Activated T-cell treated with anti-CD3 and anti-CD28 coated beads, Interleukin-2, amount 50 U/mL, for 72 hours (primary cell): Measurements from ENCODE around the gene LMNTD1. TPM values are rescaled to one million over a fixed set of nuclear protein-coding genes. Genes with fewer than 3 reads are reported as not detected.
A peak's percentile ranks its signal among the peaks of the same experiment; 100 is the strongest.

Experiments
- ATAC-seq, 2 donors: fragments of 150-1000 bp; cut with Tn5 transposase; replicated peaks in 1 of 2; 2 replicates each; pipeline ENCODE4 v1.10.0; 2021; ENCODE audit warnings: moderate library complexity in 2 of 2, mild to moderate bottlenecking in 1 of 2
- DNase-seq, 2 donors: peaks; one replicate each; pipeline ENCODE4 v3.0.0; 2021 to 2022; ENCODE audit warnings: mixed read lengths in 1 of 2
- H3K27ac Mint-ChIP-seq: one replicate; pipeline ENCODE4 v1.8.0; 2022; ENCODE audit warnings: mild to moderate bottlenecking, moderate library complexity, mixed read lengths
- H3K27me3 Mint-ChIP-seq: one replicate; pipeline ENCODE4 v1.8.0; 2022; ENCODE audit warnings: low read depth, mixed read lengths
- H3K36me3 Mint-ChIP-seq, 2 donors: one replicate each; pipeline ENCODE4 v1.8.0; 2022; ENCODE audit warnings: mixed read lengths in 2 of 2, mild to moderate bottlenecking in 1 of 2; ENCODE audit not compliant: insufficient read depth in 2 of 2
- H3K4me1 Mint-ChIP-seq: one replicate; pipeline ENCODE4 v1.8.0; 2022; ENCODE audit warnings: low read depth, mixed read lengths
- H3K4me3 Mint-ChIP-seq, 2 donors: one replicate each; pipeline ENCODE4 v1.8.0; 2022; ENCODE audit warnings: mild to moderate bottlenecking in 2 of 2, mixed read lengths in 2 of 2, moderate library complexity in 2 of 2
- H3K9me3 Mint-ChIP-seq, 2 donors: one replicate each; pipeline ENCODE4 v1.8.0; 2022; ENCODE audit warnings: mixed read lengths in 2 of 2
- total RNA-seq, 2 donors: library from RNA; stranded (reverse); gene quantifications; one replicate each; pipeline ENCODE4 v1.2.3, GENCODE V29; 2022

Gene LMNTD1
- total RNA-seq, 2 donors from 2014 or later, result not detected

DNA sequence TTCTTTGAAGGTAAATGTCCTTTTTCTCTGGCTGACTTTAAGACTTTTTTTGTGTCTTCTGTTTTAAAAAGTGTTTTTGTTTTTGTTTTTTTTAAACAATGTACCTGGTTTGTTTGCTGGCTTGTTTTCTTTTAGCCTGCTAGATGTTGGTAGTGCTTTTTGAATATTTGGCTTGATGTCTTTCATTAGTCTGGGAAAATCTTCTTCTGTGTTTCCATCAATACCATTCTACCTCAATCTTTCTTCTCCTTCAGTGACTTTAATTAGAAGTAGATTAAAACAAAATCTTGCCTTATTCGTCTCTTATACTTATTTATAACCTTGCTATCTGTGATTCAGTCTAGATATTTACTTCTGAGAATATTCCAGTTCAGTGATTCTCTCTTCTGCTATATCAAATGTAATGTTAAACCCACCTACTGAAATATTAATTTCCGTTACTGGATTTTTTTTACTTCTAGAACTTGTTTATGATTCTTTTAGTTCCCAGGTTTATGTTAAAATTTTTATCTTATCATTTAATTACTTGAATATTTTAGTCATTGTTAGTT is 21.5 kb downstream of the LMNTD1 start:
- H3K4me3 Mint-ChIP-seq, result no peak overlapping the region
- no peaks in the 10 kb centered on the region for H3K4me1 Mint-ChIP-seq
- no peak overlapping the region for H3K27ac Mint-ChIP-seq
- H3K27me3 Mint-ChIP-seq, result no peaks in the 10 kb centered on the region
- H3K36me3 Mint-ChIP-seq, result no peaks in the 10 kb centered on the region
- DNase-seq (no peak), ATAC-seq (no peak)
- H3K9me3 Mint-ChIP-seq, result peaks cover 2% of the 10 kb centered on the region in 2 donors

- no peaks in the 10 kb centered on the region for H3K27me3 Mint-ChIP-seq
- H3K36me3 Mint-ChIP-seq, result no peaks in the 10 kb centered on the region
- H3K4me1 Mint-ChIP-seq, result no peaks in the 10 kb centered on the region
- no peak overlapping the region for H3K4me3 Mint-ChIP-seq
- no peak for ATAC-seq
- no peak for DNase-seq
- no peak overlapping the region for H3K27ac Mint-ChIP-seq
- peaks cover 0 to 2% of the 10 kb centered on the region in 2 donors for H3K9me3 Mint-ChIP-seq
Measured at GRCh38 chr12:25529738-25530137, 23.3 kb downstream of the LMNTD1 start.

- Mint-ChIP-seq H3K4me1 (no peaks in the 10 kb centered on the region), H3K36me3 (no peaks in the 10 kb centered on the region), H3K4me3 (no peak overlapping the region), H3K27ac (no peak overlapping the region), H3K9me3 (no peaks in the 10 kb centered on the region), H3K27me3 (no peaks in the 10 kb centered on the region)
- DNase-seq (no peak), ATAC-seq (no peak)
Measured at GRCh38 chr12:25526778-25527177, 26.3 kb downstream of the LMNTD1 start.

DNA sequence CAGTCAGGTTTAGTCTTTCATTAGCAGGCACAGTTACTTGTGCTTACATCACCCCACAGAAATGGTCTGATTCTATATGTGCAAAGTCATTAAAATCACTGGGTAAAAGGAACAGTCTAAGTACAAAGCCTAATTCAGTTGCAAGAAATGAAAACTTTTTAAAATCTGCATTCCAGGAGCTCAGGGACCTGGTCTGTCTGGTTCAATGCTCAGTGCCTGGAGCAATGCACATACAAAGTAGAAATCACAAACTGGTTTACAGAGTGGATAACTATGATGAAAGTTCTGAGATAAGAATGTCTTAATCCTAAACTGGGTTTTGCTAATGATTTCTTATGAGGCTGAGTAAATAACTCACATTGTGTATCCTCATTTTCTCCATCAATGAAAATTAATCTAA is 28.7 kb downstream of the LMNTD1 start:
- H3K27me3 Mint-ChIP-seq, result no peaks in the 10 kb centered on the region
- ATAC-seq, result no peak
- H3K36me3 Mint-ChIP-seq, result no peaks in the 10 kb centered on the region
- DNase-seq, result no peak
- H3K9me3 Mint-ChIP-seq, result no peaks in the 10 kb centered on the region
- no peak overlapping the region for H3K27ac Mint-ChIP-seq
- no peaks in the 10 kb centered on the region for H3K4me1 Mint-ChIP-seq
- H3K4me3 Mint-ChIP-seq, result no peak overlapping the region

DNA sequence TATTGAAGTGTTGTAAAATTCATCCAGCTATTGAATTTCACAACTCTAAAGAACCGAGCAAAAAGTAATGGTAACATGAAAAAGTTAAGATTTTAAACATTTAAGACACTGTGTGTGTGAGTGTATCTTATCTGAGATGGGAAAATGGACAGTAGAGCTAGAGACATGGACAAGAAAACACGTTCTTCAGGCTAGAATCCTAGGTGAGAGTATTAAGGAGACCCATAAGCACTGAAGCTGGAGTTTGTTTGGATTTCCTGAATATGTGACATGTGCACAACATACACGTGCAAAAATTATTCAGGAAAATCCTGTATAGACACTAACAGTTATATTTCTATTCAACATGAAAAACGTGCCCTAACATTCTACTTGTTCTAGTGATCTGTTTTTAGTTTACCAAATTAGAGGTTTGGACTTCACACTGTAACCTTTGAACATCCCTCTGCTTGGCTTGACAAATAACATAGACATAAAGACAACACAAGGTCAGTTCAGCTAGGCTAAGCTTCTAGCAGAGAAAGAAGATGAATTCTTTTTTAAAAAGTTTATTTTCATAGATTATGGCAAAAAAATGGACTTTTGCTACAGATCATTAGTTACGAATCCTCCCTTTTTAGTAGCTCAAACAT is 31.3 kb downstream of the LMNTD1 start:
- H3K27ac Mint-ChIP-seq, result no peak overlapping the region
- no peak for ATAC-seq
- DNase-seq, result no peak
- no peaks in the 10 kb centered on the region for H3K27me3 Mint-ChIP-seq
- peaks cover 0 to 2% of the 10 kb centered on the region in 2 donors for H3K9me3 Mint-ChIP-seq
- no peak overlapping the region for H3K4me3 Mint-ChIP-seq
- peaks cover 12% of the 10 kb centered on the region for H3K4me1 Mint-ChIP-seq
- H3K36me3 Mint-ChIP-seq, result no peaks in the 10 kb centered on the region

- H3K27me3 Mint-ChIP-seq, result no peaks in the 10 kb centered on the region
- H3K36me3 Mint-ChIP-seq, result no peaks in the 10 kb centered on the region
- no peak overlapping the region for H3K27ac Mint-ChIP-seq
- peaks cover 18% of the 10 kb centered on the region for H3K4me1 Mint-ChIP-seq
- no peak overlapping the region for H3K4me3 Mint-ChIP-seq
- H3K9me3 Mint-ChIP-seq, result peaks cover 0 to 2% of the 10 kb centered on the region in 2 donors
- DNase-seq (peak in 1 of 2 donors; percentile 12), ATAC-seq (peak; percentile 49 to 91)
Measured at GRCh38 chr12:25518512-25518911, 34.6 kb downstream of the LMNTD1 start.

- H3K9me3 Mint-ChIP-seq, result no peaks in the 10 kb centered on the region
- H3K27me3 Mint-ChIP-seq, result peaks cover 6% of the 10 kb centered on the region
- no peaks in the 10 kb centered on the region for H3K36me3 Mint-ChIP-seq
- no peak for ATAC-seq
- H3K4me3 Mint-ChIP-seq, result no peak overlapping the region
- H3K4me1 Mint-ChIP-seq, result no peaks in the 10 kb centered on the region
- no peak overlapping the region for H3K27ac Mint-ChIP-seq
- DNase-seq, result no peak
Measured at GRCh38 chr12:25504744-25505143, 48.3 kb downstream of the LMNTD1 start.

DNA sequence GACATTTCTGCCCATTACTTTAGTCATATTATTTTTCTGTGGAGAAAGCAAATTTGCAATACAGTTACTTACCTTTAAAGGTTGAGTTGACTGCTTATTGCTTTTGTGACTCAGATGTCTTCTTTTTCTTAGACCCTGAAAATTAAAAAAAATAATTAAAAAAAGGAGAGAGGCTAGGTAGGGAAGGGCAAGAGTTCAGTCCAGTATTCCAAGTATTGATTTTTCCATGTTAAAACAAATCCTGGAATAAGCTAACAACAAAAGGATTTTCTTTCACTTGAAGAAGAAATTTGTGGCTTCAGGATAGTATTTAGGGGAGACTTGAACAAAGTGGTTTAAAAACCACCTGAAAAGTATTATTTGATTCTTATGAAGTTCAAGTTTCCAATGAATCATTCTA is 49.4 kb downstream of the LMNTD1 start:
- Mint-ChIP-seq H3K9me3 (no peaks in the 10 kb centered on the region), H3K4me3 (no peak overlapping the region), H3K36me3 (no peaks in the 10 kb centered on the region), H3K27ac (no peak overlapping the region), H3K27me3 (peaks cover 6% of the 10 kb centered on the region), H3K4me1 (no peaks in the 10 kb centered on the region)
- ATAC-seq (no peak), DNase-seq (no peak)

GRCh38 chr12:25502596-25502995 is 50.5 kb downstream of the LMNTD1 start:
- no peak overlapping the region for H3K27ac Mint-ChIP-seq
- DNase-seq (no peak), ATAC-seq (no peak)
- peaks cover 6% of the 10 kb centered on the region for H3K27me3 Mint-ChIP-seq
- no peak overlapping the region for H3K4me3 Mint-ChIP-seq
- no peaks in the 10 kb centered on the region for H3K4me1 Mint-ChIP-seq
- H3K36me3 Mint-ChIP-seq, result no peaks in the 10 kb centered on the region
- no peaks in the 10 kb centered on the region for H3K9me3 Mint-ChIP-seq

- Mint-ChIP-seq H3K9me3 (no peaks in the 10 kb centered on the region), H3K36me3 (no peaks in the 10 kb centered on the region), H3K27me3 (peaks cover 6% of the 10 kb centered on the region), H3K27ac (no peak overlapping the region), H3K4me1 (no peaks in the 10 kb centered on the region), H3K4me3 (no peak overlapping the region)
- ATAC-seq (no peak), DNase-seq (no peak)
Measured at GRCh38 chr12:25502118-25502517, 51.0 kb downstream of the LMNTD1 start.

- no peak overlapping the region for H3K27ac Mint-ChIP-seq
- DNase-seq, result no peak
- H3K4me1 Mint-ChIP-seq, result peaks cover 4% of the 10 kb centered on the region
- ATAC-seq, result no peak
- no peaks in the 10 kb centered on the region for H3K9me3 Mint-ChIP-seq
- H3K4me3 Mint-ChIP-seq, result no peak overlapping the region
- H3K36me3 Mint-ChIP-seq, result no peaks in the 10 kb centered on the region
- peaks cover 6% of the 10 kb centered on the region for H3K27me3 Mint-ChIP-seq
Measured at GRCh38 chr12:25501549-25501948, 51.5 kb downstream of the LMNTD1 start.

GRCh38 chr12:25500651-25501050 is 52.4 kb downstream of the LMNTD1 start:
- Mint-ChIP-seq H3K27me3 (peaks cover 6% of the 10 kb centered on the region), H3K9me3 (no peaks in the 10 kb centered on the region), H3K27ac (no peak overlapping the region), H3K4me1 (peaks cover 8% of the 10 kb centered on the region), H3K4me3 (no peak overlapping the region), H3K36me3 (no peaks in the 10 kb centered on the region)
- ATAC-seq, result no peak
- DNase-seq, result no peak

- peaks cover 8% of the 10 kb centered on the region for H3K4me1 Mint-ChIP-seq
Measured at GRCh38 chr12:25497021-25497420, 56.1 kb downstream of the LMNTD1 start.

DNA sequence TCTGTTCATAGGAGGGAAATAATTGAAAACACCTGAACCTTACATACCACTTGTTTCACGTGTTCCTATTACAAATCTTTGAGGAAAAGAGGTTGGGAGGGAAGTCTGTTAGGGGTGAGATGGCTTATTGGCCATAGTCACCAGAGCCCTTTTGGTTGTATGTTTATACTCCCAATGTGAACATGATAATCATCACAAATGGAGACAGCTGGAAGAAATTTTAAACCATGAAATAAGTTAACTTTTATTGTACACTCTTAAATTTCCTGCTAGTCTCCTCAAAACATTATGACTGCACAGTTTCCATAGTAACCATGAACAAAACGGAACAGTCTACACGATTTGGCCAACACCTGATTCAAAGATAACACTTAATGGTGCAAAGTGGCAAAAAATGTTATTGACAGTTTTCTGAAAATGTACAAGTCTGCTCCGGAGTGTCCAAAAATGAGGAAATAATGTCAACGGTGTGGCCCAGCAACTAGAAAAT is 56.9 kb downstream of the LMNTD1 start:
- Mint-ChIP-seq H3K36me3 (no peaks in the 10 kb centered on the region), H3K4me1 (peaks cover 8% of the 10 kb centered on the region), H3K27ac (no peak overlapping the region), H3K27me3 (no peaks in the 10 kb centered on the region), H3K4me3 (no peak overlapping the region), H3K9me3 (no peaks in the 10 kb centered on the region)
- no peak for DNase-seq
- no peak for ATAC-seq

More at GRCh38 chr12:25497021-25497420, 56.1 kb downstream of the LMNTD1 start:
- no peak overlapping the region for H3K27ac Mint-ChIP-seq
- H3K4me3 Mint-ChIP-seq, result no peak overlapping the region
- DNase-seq (no peak), ATAC-seq (no peak)
- no peaks in the 10 kb centered on the region for H3K27me3 Mint-ChIP-seq
- no peaks in the 10 kb centered on the region for H3K9me3 Mint-ChIP-seq
- H3K36me3 Mint-ChIP-seq, result no peaks in the 10 kb centered on the region
